Muscle of leg (tissue), 11 donors: ENCODE measurements around the gene APOLD1. TPM values are rescaled to one million over a fixed set of nuclear protein-coding genes. Genes with fewer than 3 reads are reported as not detected.
"Not testable (repeated sequence)": the region's sequence is repeated elsewhere in the genome, so short reads cannot be mapped to it uniquely, and the experiment has no call there.

ENCODE experiments used
- DNase-seq: peaks from one replicate; pipeline ENCODE4 v3.0.0; 2013
- H3K27ac ChIP-seq: one replicate; pipeline ENCODE4 v1.5.1; 2013; ENCODE audit warnings: mild to moderate bottlenecking, low read length, control low read depth
- H3K27me3 ChIP-seq: one replicate; pipeline ENCODE4 v1.6.1; 2013; ENCODE audit warnings: low read length; ENCODE audit not compliant: control insufficient read depth, insufficient read depth
- H3K36me3 ChIP-seq: one replicate; pipeline ENCODE4 v1.6.1; 2013; ENCODE audit warnings: low read length; ENCODE audit not compliant: control insufficient read depth, insufficient read depth
- H3K4me1 ChIP-seq: one replicate; pipeline ENCODE4 v1.6.1; 2013; ENCODE audit warnings: low read length; ENCODE audit not compliant: control insufficient read depth, insufficient read depth
- H3K4me3 ChIP-seq: one replicate; pipeline ENCODE4 v1.5.1; 2013; ENCODE audit warnings: low read length, control low read depth
- H3K9me3 ChIP-seq: replicated peaks from 2 replicates; pipeline ENCODE4 v1.6.1; 2013; ENCODE audit warnings: low read depth, low read length; ENCODE audit not compliant: control insufficient read depth
- WGBS: methylation state at CpG from one replicate; pipeline ENCODE4 v1.1.5; 2013; ENCODE audit warnings: missing lambda C conversion rate; ENCODE audit not compliant: insufficient coverage; 5-methylcytosine and 5-hydroxymethylcytosine counted together
- polyA plus RNA-seq, 8 donors: library from polyadenylated mRNA; unstranded; fragments of 120-200 nt; gene quantifications; one replicate each; pipeline versions ENCODE4 v1.2.1 to v1.2.3, GENCODE V29; 2013; ENCODE audit warnings: inconsistent platforms in 1 of 8, low replicate concordance in 1 of 8; ENCODE audit not compliant: insufficient read length in 8 of 8, insufficient read depth in 1 of 8
- total RNA-seq: library from RNA; stranded (reverse); fragments of 120-200 nt; gene quantifications from one replicate; pipeline ENCODE4 v1.2.4, GENCODE V29; 2013

Gene APOLD1
- total and polyA plus RNA-seq, 9 donors, result 6.8 to 11.2 (median 8.6) TPM

- Histone ChIP-seq H3K4me1 (no peaks in the 10 kb centered on the region), H3K36me3 (peaks cover 22% of the 10 kb centered on the region), H3K9me3 (no peaks in the 10 kb centered on the region), H3K27me3 (no peaks in the 10 kb centered on the region), H3K4me3 (no peak overlapping the region), H3K27ac (no peak overlapping the region)
- WGBS, result 50% methylated on average over 13 of the region's 15 CpGs
- peak; percentile 67 for DNase-seq
Measured at GRCh38 chr12:12837025-12837812, 51.8 kb downstream of the APOLD1 start.

GRCh38 chr12:12837813-12838153, 52.3 kb downstream of the APOLD1 start:
- Histone ChIP-seq H3K27ac (no peak overlapping the region), H3K4me3 (no peak overlapping the region), H3K36me3 (peaks cover 17% of the 10 kb centered on the region), H3K27me3 (no peaks in the 10 kb centered on the region), H3K9me3 (no peaks in the 10 kb centered on the region), H3K4me1 (no peaks in the 10 kb centered on the region)
- DNase-seq, result no peak
- whole genome bisulfite sequencing, result no CpG with 5 or more reads among the region's 3 CpGs

- Histone ChIP-seq H3K27me3 (no peaks in the 10 kb centered on the region), H3K9me3 (no peaks in the 10 kb centered on the region), H3K4me3 (no peak overlapping the region), H3K4me1 (no peaks in the 10 kb centered on the region), H3K27ac (no peak overlapping the region), H3K36me3 (peaks cover 8% of the 10 kb centered on the region)
- no CpG with 5 or more reads among the region's 1 CpG for WGBS
- no peak for DNase-seq
Measured at GRCh38 chr12:12839003-12839395, 53.5 kb downstream of the APOLD1 start.

GRCh38 chr12:12839439-12839838, 54.0 kb downstream of the APOLD1 start:
- WGBS, result 84% methylated on average over 3 of the region's 10 CpGs
- not testable (repeated sequence) for H3K9me3 ChIP-seq, H3K4me3 ChIP-seq, DNase-seq, H3K27ac ChIP-seq, H3K27me3 ChIP-seq, H3K4me1 ChIP-seq, H3K36me3 ChIP-seq

- Histone ChIP-seq H3K36me3 (peaks cover 5% of the 10 kb centered on the region), H3K27ac (no peak overlapping the region), H3K27me3 (no peaks in the 10 kb centered on the region), H3K9me3 (no peaks in the 10 kb centered on the region), H3K4me3 (no peak overlapping the region), H3K4me1 (no peaks in the 10 kb centered on the region)
- WGBS, result no CpG with 5 or more reads among the region's 5 CpGs
- DNase-seq, result no peak
Measured at GRCh38 chr12:12839873-12840579, 54.6 kb downstream of the APOLD1 start.

DNA sequence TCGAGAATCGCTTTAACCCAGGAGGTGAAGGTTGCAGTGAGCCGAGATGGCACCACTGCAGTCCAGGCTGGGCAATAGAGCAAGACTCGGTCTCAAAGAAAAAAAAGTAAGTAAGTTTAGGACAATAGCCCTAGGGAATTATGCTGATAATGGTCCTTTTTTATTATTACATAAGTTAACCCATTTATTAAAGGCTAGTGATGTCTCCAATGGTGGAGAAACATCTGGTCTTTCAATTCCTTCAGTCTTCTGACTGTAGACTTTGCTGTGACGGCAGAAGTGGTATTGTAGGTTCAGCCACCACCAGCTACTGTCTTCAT, 55.1 kb downstream of the APOLD1 start:
- no peak overlapping the region for H3K27ac ChIP-seq
- 85% methylated on average over 4 of the region's 5 CpGs for WGBS
- no peaks in the 10 kb centered on the region for H3K9me3 ChIP-seq
- no peak overlapping the region for H3K4me3 ChIP-seq
- DNase-seq, result no peak
- peaks cover 3% of the 10 kb centered on the region for H3K36me3 ChIP-seq
- no peaks in the 10 kb centered on the region for H3K4me1 ChIP-seq
- H3K27me3 ChIP-seq, result no peaks in the 10 kb centered on the region

Other genes starting within 250 kb of the APOLD1 start
- 18.2 TPM for gene DUSP16, start 222.8 kb upstream of the APOLD1 start, total RNA-seq
- 10 to 100 TPM; 21.4 to 34.1 (median 27.0) TPM for gene DUSP16, start 222.8 kb upstream of the APOLD1 start, polyA plus RNA-seq
- gene CREBL2, start 173.8 kb upstream of the APOLD1 start, total RNA-seq, result 11.6 TPM
- 10 to 100 TPM in 5 of 8 donors, 1 to 10 TPM in 3; 7.9 to 14.5 (median 10.3) TPM for gene CREBL2, start 173.8 kb upstream of the APOLD1 start, polyA plus RNA-seq
- 0.66 TPM for gene GPR19, start 89.5 kb upstream of the APOLD1 start, total RNA-seq
- gene GPR19, start 89.5 kb upstream of the APOLD1 start, polyA plus RNA-seq, result 1 to 10 TPM in 4 of 8 donors, under 1 TPM in 4; 0.37 to 1.9 (median 0.97) TPM
- 36.6 TPM for gene CDKN1B, start 68.3 kb upstream of the APOLD1 start, total RNA-seq
- gene CDKN1B, start 68.3 kb upstream of the APOLD1 start, polyA plus RNA-seq, result 10 to 100 TPM; 40.7 to 53.7 (median 46.2) TPM
- 55.5 TPM for gene DDX47, start 27.7 kb downstream of the APOLD1 start, total RNA-seq
- 10 to 100 TPM; 43.9 to 55.2 (median 49.9) TPM for gene DDX47, start 27.7 kb downstream of the APOLD1 start, polyA plus RNA-seq
- 1.1 TPM for gene GPRC5A, start 105.9 kb downstream of the APOLD1 start, total RNA-seq
- 1 to 10 TPM in 7 of 8 donors, under 1 TPM in 1; 0.90 to 5.9 (median 1.9) TPM for gene GPRC5A, start 105.9 kb downstream of the APOLD1 start, polyA plus RNA-seq
- gene GPRC5D, start 166.5 kb downstream of the APOLD1 start, total RNA-seq, result not detected
- under 1 TPM in 7 of 8 donors, not detected in 1; 0.21 to 0.81 (median 0.40) TPM for gene GPRC5D, start 166.5 kb downstream of the APOLD1 start, polyA plus RNA-seq
- gene HEBP1, start 214.6 kb downstream of the APOLD1 start, total RNA-seq, result 13.9 TPM
- 10 to 100 TPM; 39.0 to 63.2 (median 47.7) TPM for gene HEBP1, start 214.6 kb downstream of the APOLD1 start, polyA plus RNA-seq